Measurements from ENCODE around the gene CDK6. TPM values are rescaled to one million over a fixed set of nuclear protein-coding genes. Genes with fewer than 3 reads are reported as not detected.

CDK6 gene
- total RNA-seq, 1 experiment from 2014 or later: 41.4 TPM

GRCh38 chr7:92670204-92670851 is 166.0 kb downstream of the CDK6 start:
- no peak overlapping the region for H3K27ac ChIP-seq (ENCODE audit: low read depth, low read length)
- H3K27me3 ChIP-seq (ENCODE audit: insufficient read depth, low read length): no peaks in the 10 kb centered on the region
- ChIA-PET POLR2A (no interaction called here), RAD21 (ENCODE audit: low non-redundant PET in 1 of 2, low total read pairs in 2 of 2, uncharacterized antibody in 2 of 2, unreplicated experiment in 2 of 2) (no interaction called here), CTCF (no interaction called here)
- H3K36me3 ChIP-seq (ENCODE audit: control insufficient read depth in 1 of 2, insufficient read depth in 2 of 2, low read length in 2 of 2): no peaks in the 10 kb centered on the region
- TSS peak; percentile 35 for BruUV-seq (replicated peaks)
- H3K4me2 ChIP-seq (ENCODE audit: low read length): no peak overlapping the region
- H3K4me1 ChIP-seq (ENCODE audit: control insufficient read depth in 1 of 2, insufficient read depth in 2 of 2, low read length in 2 of 2): no peaks in the 10 kb centered on the region
- ATAC-seq: no peak
- intact Hi-C loops (cut with micrococcal nuclease): no loop called here
- DNase-seq (ENCODE audit: low read depth, low spot score): no peak
- H3K79me2 ChIP-seq (ENCODE audit: insufficient read depth, low read length): peaks cover 7% of the 10 kb centered on the region; the same call in 1 of the 2 replicates
- H3K9me2 ChIP-seq (ENCODE audit: insufficient read depth): no peaks in the 10 kb centered on the region
- H3K9ac ChIP-seq (ENCODE audit: low read length): no peak overlapping the region
- no peak overlapping the region for H3K4me3 ChIP-seq (replicated peaks in 1 of 2; ENCODE audit: low read depth in 1 of 2, low read length in 2 of 2)
- no peaks in the 10 kb centered on the region for H3K9me3 ChIP-seq (ENCODE audit: control insufficient read depth in 1 of 2, insufficient read depth in 1 of 2, low read depth in 1 of 2, low read length in 2 of 2)
- no peaks in the 10 kb centered on the region for H4K20me1 ChIP-seq (ENCODE audit: insufficient read depth)
- no peak overlapping the region for H2AFZ ChIP-seq (ENCODE audit: low read depth, low read length, poor library complexity, severe bottlenecking)
- TF ChIP-seq SIN3A (IDR thresholded peaks at IDR 0.05; ENCODE audit: low read depth) (no peak), EZH2phosphoT487 (IDR thresholded peaks at IDR 0.05; ENCODE audit: borderline replicate concordance) (no peak), EGR1 (IDR thresholded peaks at IDR 0.05; ENCODE audit: low read depth) (no peak), MAX (IDR thresholded peaks at IDR 0.05) (no peak), ELF1 (IDR thresholded peaks at IDR 0.05; ENCODE audit: borderline replicate concordance, low read depth) (no peak), ZBTB33 (IDR thresholded peaks at IDR 0.05; ENCODE audit: extremely low read depth, insufficient replicate concordance, low read length) (no peak), SP1 (IDR thresholded peaks at IDR 0.05; ENCODE audit: low read depth) (no peak), RAD21 (IDR thresholded peaks at IDR 0.05; ENCODE audit: low read depth) (no peak), POLR2A (IDR thresholded peaks at IDR 0.05; ENCODE audit: borderline replicate concordance, extremely low read depth, insufficient read depth, insufficient read length) (no peak), YY1 (IDR thresholded peaks at IDR 0.05; ENCODE audit: extremely low read depth, insufficient replicate concordance, low read depth, low read length) (no peak), REST (IDR thresholded peaks at IDR 0.05; ENCODE audit: low read depth) (no peak), ZFX (IDR thresholded peaks at IDR 0.05) (no peak), CTCF (IDR thresholded peaks at IDR 0.05 in 2 of 3, conservative IDR thresholded peaks at IDR 0.05 in 1 of 3; ENCODE audit: borderline replicate concordance in 1 of 3, insufficient read depth in 1 of 3, low read depth in 2 of 3, low read length in 2 of 3) (no peak), ZNF274 (IDR thresholded peaks at IDR 0.05; ENCODE audit: low read depth, low read length) (no peak), POLR2AphosphoS5 (IDR thresholded peaks at IDR 0.05; ENCODE audit: low read depth, low read length) (no peak)

Data from HCT116 (cell line).